ENCODE results near the gene MYCBP. TPM values are rescaled to one million over a fixed set of nuclear protein-coding genes. Genes with fewer than 3 reads are reported as not detected.
"Not testable (repeated sequence)": the region's sequence is repeated elsewhere in the genome, so short reads cannot be mapped to it uniquely, and the experiment has no call there.

Gene MYCBP
- total and polyA plus RNA-seq, 9 donors, result 6.2 to 15.3 (median 12.2) TPM

- TF ChIP-seq POLR2A (IDR thresholded peaks at IDR 0.05), result no peak
- intact Hi-C loops (cut with DNase I), result no loop called here
- H3K4me1 ChIP-seq (ENCODE audit: insufficient read depth), result peaks cover 2% of the 10 kb centered on the region
- no peaks in the 10 kb centered on the region for H3K27me3 ChIP-seq
- no peaks in the 10 kb centered on the region for H3K9me3 ChIP-seq
- no peak overlapping the region for H3K27ac ChIP-seq
- 82 to 84% (median 83%) methylated on average over 4 of the region's 4 CpGs for WGBS, 3 donors
- DNase-seq, result no peak
- H3K4me3 ChIP-seq, result no peak overlapping the region
- no peaks in the 10 kb centered on the region for H3K36me3 ChIP-seq
Observed at GRCh38 chr1:38852780-38853179, 20.4 kb downstream of the MYCBP start.

- H3K9me3 ChIP-seq, result no peaks in the 10 kb centered on the region
- no peaks in the 10 kb centered on the region for H3K27me3 ChIP-seq
- H3K27ac ChIP-seq, result no peak overlapping the region
- no peaks in the 10 kb centered on the region for H3K36me3 ChIP-seq
- 85 to 95% (median 93%) methylated on average over 1 of the region's 1 CpG for WGBS, 3 donors
- no peak for DNase-seq
- intact Hi-C loops (cut with DNase I), result no loop called here
- TF ChIP-seq CTCF (IDR thresholded peaks at IDR 0.05), result no peak
- TF ChIP-seq EP300 (IDR thresholded peaks at IDR 0.05), result no peak
- TF ChIP-seq POLR2A (IDR thresholded peaks at IDR 0.05), result no peak
- no peak overlapping the region for H3K4me3 ChIP-seq
- H3K4me1 ChIP-seq (ENCODE audit: insufficient read depth), result no peaks in the 10 kb centered on the region
Observed at GRCh38 chr1:38848071-38848470, 25.1 kb downstream of the MYCBP start.

GRCh38 chr1:38846210-38846609 lies 26.9 kb downstream of the MYCBP start:
- 70 to 93% (median 77%) methylated on average over 3 of the region's 3 CpGs for WGBS, 3 donors
- no peak overlapping the region for H3K4me3 ChIP-seq
- no peak for DNase-seq
- TF ChIP-seq EP300 (IDR thresholded peaks at IDR 0.05) (no peak), POLR2A (IDR thresholded peaks at IDR 0.05) (no peak), CTCF (IDR thresholded peaks at IDR 0.05) (no peak)
- H3K27me3 ChIP-seq, result no peaks in the 10 kb centered on the region
- intact Hi-C loops (cut with DNase I), result no loop called here
- H3K36me3 ChIP-seq, result no peaks in the 10 kb centered on the region
- no peaks in the 10 kb centered on the region for H3K9me3 ChIP-seq
- H3K4me1 ChIP-seq (ENCODE audit: insufficient read depth), result no peaks in the 10 kb centered on the region
- no peak overlapping the region for H3K27ac ChIP-seq

- not testable (repeated sequence) for H3K27ac ChIP-seq; H3K27me3 ChIP-seq; DNase-seq; H3K4me1 ChIP-seq (ENCODE audit: insufficient read depth); H3K4me3 ChIP-seq; H3K9me3 ChIP-seq; H3K36me3 ChIP-seq
- intact Hi-C loops (cut with DNase I), result loop anchor here in 1 of 4 donors (1.0 kb wide), 1 partner anchor 12 kb away; no protein-coding TSS in a partner anchor
- WGBS, 3 donors, result 97 to 98% (median 98%) methylated on average over 3 of the region's 3 CpGs
Observed at GRCh38 chr1:38845088-38845487, 28.1 kb downstream of the MYCBP start.

- WGBS, 3 donors, result 10 to 27% (median 12%) methylated on average over 2 of the region's 2 CpGs
- Histone ChIP-seq H3K4me3 (no peak overlapping the region), H3K27me3 (no peaks in the 10 kb centered on the region), H3K27ac (no peak overlapping the region), H3K4me1 (ENCODE audit: insufficient read depth) (no peaks in the 10 kb centered on the region), H3K9me3 (no peaks in the 10 kb centered on the region), H3K36me3 (no peaks in the 10 kb centered on the region)
- TF ChIP-seq CTCF (IDR thresholded peaks at IDR 0.05), result no peak
- TF ChIP-seq EP300 (IDR thresholded peaks at IDR 0.05), result no peak
- no peak for TF ChIP-seq POLR2A (IDR thresholded peaks at IDR 0.05)
- no peak for DNase-seq
- intact Hi-C loops (cut with DNase I), result no loop called here
Observed at GRCh38 chr1:38840281-38840680, 32.9 kb downstream of the MYCBP start.

Data from ovary (tissue), 9 donors.